ENCODE measurements around the gene CRTC1. TPM values are rescaled to one million over a fixed set of nuclear protein-coding genes. Genes with fewer than 3 reads are reported as not detected.

Gene CRTC1
- total RNA-seq, 1 donor from 2014 or later = 2.3 TPM

GRCh38 chr19:18781885-18782527 is 98.5 kb downstream of the CRTC1 start:
- DNase-seq (ENCODE audit: low read depth) = no peak
- no peaks in the 10 kb centered on the region for H3K36me3 ChIP-seq (ENCODE audit: control insufficient read depth, insufficient read depth, low read length)

GRCh38 chr19:18782559-18783225 is 99.2 kb downstream of the CRTC1 start:
- Histone ChIP-seq H3K27me3 (ENCODE audit: control insufficient read depth, insufficient read depth, low read length) (peaks cover 57% of the 10 kb centered on the region), H3K4me3 (ENCODE audit: low read depth, low read length) (no peak overlapping the region), H3K36me3 (ENCODE audit: control insufficient read depth, insufficient read depth, low read length) (no peaks in the 10 kb centered on the region)
- DNase-seq (ENCODE audit: low read depth) = no peak
- no peak for TF ChIP-seq CTCF (IDR thresholded peaks at IDR 0.05; ENCODE audit: insufficient read depth, low read length, poor library complexity, severe bottlenecking)

More at GRCh38 chr19:18781885-18782527, 98.5 kb downstream of the CRTC1 start:
- H3K27me3 ChIP-seq (ENCODE audit: control insufficient read depth, insufficient read depth, low read length) = peaks cover 57% of the 10 kb centered on the region
- TF ChIP-seq CTCF (IDR thresholded peaks at IDR 0.05; ENCODE audit: insufficient read depth, low read length, poor library complexity, severe bottlenecking) = no peak
- no peak overlapping the region for H3K4me3 ChIP-seq (ENCODE audit: low read depth, low read length)

GRCh38 chr19:18783958-18784785 is 100.7 kb downstream of the CRTC1 start:
- Histone ChIP-seq H3K4me3 (ENCODE audit: low read depth, low read length) (no peak overlapping the region), H3K36me3 (ENCODE audit: control insufficient read depth, insufficient read depth, low read length) (no peaks in the 10 kb centered on the region), H3K27me3 (ENCODE audit: control insufficient read depth, insufficient read depth, low read length) (peaks cover 58% of the 10 kb centered on the region)
- no peak for TF ChIP-seq CTCF (IDR thresholded peaks at IDR 0.05; ENCODE audit: insufficient read depth, low read length, poor library complexity, severe bottlenecking)
- no peak for DNase-seq (ENCODE audit: low read depth)

GRCh38 chr19:18784786-18785120 is 101.3 kb downstream of the CRTC1 start:
- no peak for TF ChIP-seq CTCF (IDR thresholded peaks at IDR 0.05; ENCODE audit: insufficient read depth, low read length, poor library complexity, severe bottlenecking)
- no peak overlapping the region for H3K4me3 ChIP-seq (ENCODE audit: low read depth, low read length)
- H3K27me3 ChIP-seq (ENCODE audit: control insufficient read depth, insufficient read depth, low read length) = peaks cover 60% of the 10 kb centered on the region
- no peak for DNase-seq (ENCODE audit: low read depth)
- no peaks in the 10 kb centered on the region for H3K36me3 ChIP-seq (ENCODE audit: control insufficient read depth, insufficient read depth, low read length)

GRCh38 chr19:18785179-18786124 is 102.0 kb downstream of the CRTC1 start:
- Histone ChIP-seq H3K27me3 (ENCODE audit: control insufficient read depth, insufficient read depth, low read length) (peaks cover 67% of the 10 kb centered on the region), H3K4me3 (ENCODE audit: low read depth, low read length) (no peak overlapping the region), H3K36me3 (ENCODE audit: control insufficient read depth, insufficient read depth, low read length) (no peaks in the 10 kb centered on the region)
- no peak for TF ChIP-seq CTCF (IDR thresholded peaks at IDR 0.05; ENCODE audit: insufficient read depth, low read length, poor library complexity, severe bottlenecking)
- no peak for DNase-seq (ENCODE audit: low read depth)

All from kidney epithelial cell (primary cell).